HG03460 (cell line): ENCODE data around the gene TMCC3.
"Not testable (repeated sequence)": the region's sequence is repeated elsewhere in the genome, so short reads cannot be mapped to it uniquely, and the experiment has no call there.

Source experiments
- ATAC-seq: cut with Tn5 transposase; IDR thresholded peaks from one replicate; pipeline ENCODE4 v1.9.1; 2021; ENCODE audit not compliant: unreplicated experiment

TMCC3 gene

DNA sequence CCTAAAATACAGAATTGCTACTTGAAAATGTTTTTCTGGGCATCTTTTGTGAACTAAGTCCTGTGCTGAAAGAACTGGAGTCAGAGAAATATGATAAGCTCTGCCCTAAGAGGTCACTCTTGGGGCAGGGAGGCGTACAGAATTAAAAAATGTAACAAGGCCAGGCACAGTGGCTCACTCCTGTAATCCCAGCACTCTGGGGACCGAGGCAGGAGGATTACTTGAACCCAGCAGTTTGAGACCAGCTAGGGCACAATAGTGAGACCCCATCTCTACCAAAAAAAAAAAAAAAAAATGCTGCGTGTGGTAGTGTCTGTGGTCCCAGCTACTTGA, 46.0 kb downstream of the TMCC3 start:
- ATAC-seq, result no peak

GRCh38 chr12:94603434-94604365, 46.7 kb downstream of the TMCC3 start:
- no peak for ATAC-seq

- ATAC-seq, result no peak
Measured at GRCh38 chr12:94602024-94602423, 48.3 kb downstream of the TMCC3 start.

- not testable (repeated sequence) for ATAC-seq
Measured at GRCh38 chr12:94601307-94601706, 49.0 kb downstream of the TMCC3 start.

DNA sequence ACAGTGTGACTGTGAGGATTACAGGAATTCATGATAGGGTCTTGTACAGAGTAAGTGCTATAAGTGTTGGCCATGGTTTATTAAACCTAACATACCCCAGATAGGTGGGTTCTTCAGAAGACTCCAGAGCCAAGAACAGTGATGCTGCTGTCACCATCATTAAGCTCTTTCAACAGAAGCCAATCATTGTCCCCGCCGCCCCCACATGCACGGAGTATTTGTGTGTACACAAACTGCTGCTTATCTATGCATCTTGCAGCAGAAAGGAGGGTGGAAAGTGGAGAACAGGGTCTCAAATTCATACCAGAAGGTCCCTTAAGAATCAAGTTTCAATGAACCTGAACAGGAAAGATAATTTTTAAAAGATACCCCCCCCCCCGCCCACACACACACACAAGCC, 51.2 kb downstream of the TMCC3 start:
- ATAC-seq, result no peak

DNA sequence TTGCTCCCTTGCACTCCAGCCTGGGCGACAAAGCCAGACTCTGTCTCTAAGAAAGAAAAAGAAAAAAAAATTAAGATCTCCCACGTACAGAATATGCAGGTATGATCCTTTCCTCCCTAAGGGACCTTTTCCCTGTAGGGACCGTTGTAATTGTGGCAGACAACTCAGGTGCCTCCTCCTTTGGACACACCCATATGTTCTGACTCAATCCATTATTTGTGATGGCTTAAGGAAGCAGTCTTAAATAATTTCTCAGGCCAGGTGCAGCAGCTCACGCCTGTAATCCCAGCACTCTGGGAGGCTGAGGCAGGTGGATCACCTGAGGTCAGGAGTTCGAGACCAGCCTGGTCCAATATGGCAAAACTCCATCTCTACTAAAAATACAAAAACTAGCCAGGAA, 53.1 kb downstream of the TMCC3 start:
- ATAC-seq, result no peak

- no peak for ATAC-seq
Measured at GRCh38 chr12:94596596-94596995, 53.8 kb downstream of the TMCC3 start.

DNA sequence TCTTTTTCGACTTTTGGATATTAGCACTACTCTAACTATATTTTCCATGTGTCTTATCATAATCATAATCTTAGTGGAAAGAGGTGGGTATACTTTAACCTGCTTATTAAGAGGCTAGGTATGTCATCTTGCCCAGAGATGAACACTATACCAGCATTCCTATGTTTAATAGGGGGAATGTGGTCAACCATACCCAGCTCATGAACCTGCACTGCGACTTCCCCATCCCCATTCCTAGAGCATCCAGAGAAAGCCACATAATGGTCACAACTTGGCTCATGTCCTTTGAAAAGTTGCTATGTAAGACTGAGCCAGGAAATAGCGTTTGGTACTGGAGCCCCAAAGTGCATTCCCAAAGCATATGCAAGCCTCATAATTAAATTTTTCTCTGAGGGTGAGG, 55.2 kb downstream of the TMCC3 start:
- no peak for ATAC-seq

DNA sequence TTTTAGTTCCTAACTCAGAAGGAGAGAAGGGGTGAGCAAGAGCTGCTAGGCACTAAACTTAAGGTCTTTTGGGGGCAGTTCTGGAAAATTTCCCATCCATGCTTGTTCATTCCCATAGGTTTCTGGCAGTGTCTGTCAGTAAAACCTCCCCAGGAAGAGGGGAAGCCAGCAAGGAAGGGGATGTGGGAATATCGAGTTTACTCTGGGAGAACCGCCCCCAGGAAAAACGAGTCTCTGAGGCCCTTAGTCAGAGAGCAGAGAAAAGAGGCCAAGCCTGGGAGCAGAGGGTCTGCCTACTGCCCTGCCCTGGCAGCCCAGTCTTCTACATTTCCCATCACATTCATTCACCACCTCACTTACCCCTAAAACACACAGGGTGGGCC, 55.9 kb downstream of the TMCC3 start:
- no peak for ATAC-seq

GRCh38 chr12:94593822-94594442, 56.4 kb downstream of the TMCC3 start:
- ATAC-seq, result peak; percentile 88

GRCh38 chr12:94592723-94593122, 57.6 kb downstream of the TMCC3 start:
- ATAC-seq, result not testable (repeated sequence)

- ATAC-seq, result no peak
Measured at GRCh38 chr12:94592080-94592479, 58.3 kb downstream of the TMCC3 start.

GRCh38 chr12:94590428-94590827, 59.9 kb downstream of the TMCC3 start:
- no peak for ATAC-seq

DNA sequence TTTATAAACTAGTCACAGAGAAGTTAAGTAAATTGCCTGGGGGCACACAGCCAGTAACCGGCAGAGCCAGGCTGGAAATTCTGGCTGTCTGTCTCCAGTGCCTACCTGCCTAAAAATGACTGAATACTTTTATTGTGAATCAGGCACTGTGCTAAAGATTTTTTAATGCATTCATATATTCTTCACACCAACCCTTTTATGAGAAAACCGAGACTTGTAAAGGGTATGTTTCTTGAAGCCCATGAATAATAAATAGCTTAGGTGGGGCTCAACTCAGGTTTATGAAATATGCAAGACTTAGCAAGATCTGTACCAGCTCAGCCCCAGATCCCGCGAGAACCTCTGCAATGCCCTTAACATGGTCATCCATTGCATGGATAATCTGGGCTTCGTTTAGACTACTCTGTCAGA, 60.8 kb downstream of the TMCC3 start:
- no peak for ATAC-seq

DNA sequence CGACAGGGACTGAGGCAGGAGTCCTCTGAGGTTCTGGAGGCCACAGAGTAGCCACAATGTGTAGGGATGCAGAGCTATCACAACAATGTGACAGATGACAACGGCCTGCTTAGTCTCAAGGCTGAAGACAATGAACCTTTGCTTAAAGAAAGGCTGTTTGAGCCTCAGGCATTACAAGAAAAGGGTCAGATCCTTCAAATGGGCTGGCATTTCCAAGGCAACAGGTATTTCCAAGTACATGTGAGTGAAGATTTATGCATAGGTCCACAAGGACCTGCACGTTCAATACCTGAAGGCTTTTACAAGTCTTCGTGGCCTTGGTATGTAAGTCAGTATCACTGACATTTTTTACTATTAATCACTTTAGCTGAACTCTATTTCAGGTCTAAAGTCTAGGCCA, 62.0 kb downstream of the TMCC3 start:
- ATAC-seq, result no peak

- ATAC-seq, result no peak
Measured at GRCh38 chr12:94587266-94588241, 62.8 kb downstream of the TMCC3 start.

- ATAC-seq, result no peak
Measured at GRCh38 chr12:94586589-94587259, 63.6 kb downstream of the TMCC3 start.

GRCh38 chr12:94585626-94586025, 64.7 kb downstream of the TMCC3 start:
- no peak for ATAC-seq

DNA sequence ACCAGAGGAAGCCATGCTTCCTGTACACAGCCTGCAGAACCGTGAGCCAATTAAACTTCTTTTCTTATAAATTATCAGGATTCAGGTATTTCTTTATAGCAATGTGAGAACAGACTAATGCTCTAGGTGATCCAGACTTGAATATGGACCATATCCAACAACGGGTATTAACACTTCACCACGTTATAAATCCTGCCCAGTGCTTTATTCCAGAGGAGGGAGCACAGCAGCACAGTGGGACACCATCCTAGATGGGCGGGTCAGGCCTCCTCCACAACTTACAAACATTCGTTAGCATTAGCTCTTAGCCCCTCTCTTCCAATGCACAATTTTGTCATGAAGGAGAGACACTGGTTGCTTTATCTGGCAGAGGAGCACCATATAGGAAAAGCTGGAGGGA, 66.0 kb downstream of the TMCC3 start:
- no peak for ATAC-seq

DNA sequence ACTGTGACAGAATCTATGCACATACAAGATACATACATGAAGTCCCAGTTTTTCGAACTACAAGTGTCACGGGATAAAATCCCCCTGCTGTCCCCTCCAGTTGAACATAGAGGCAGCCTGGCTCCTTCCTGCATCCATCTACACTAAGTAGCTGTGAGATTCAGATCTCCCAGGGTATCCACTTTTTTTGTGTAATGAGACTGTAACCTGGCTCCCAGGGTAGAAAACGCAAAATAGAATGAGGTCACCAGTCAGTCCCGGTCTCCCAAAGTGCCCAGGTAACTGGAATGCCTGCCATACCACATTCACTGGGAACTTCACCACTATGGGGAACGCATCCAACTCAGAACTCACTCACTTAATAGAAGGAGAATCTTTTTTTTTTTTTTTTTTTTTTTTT, 67.8 kb downstream of the TMCC3 start:
- ATAC-seq, result no peak
